Gastroesophageal sphincter (tissue), 4 donors: ENCODE measurements around the gene ISYNA1. TPM values are rescaled to one million over a fixed set of nuclear protein-coding genes. Genes with fewer than 3 reads are reported as not detected.

Source experiments
- ATAC-seq: fragments of 150-250 bp; one replicate; pipeline ENCODE4 v1.9.1; 2016; ENCODE audit warnings: mild to moderate bottlenecking, moderate library complexity
- H3K27ac ChIP-seq, 4 donors: fragments of 200-600 bp; sonication (generic) in 3 of 4; 1 replicate in 3 of 4; 2 replicates in 1 of 4; pipeline ENCODE4 v1.5.1; 2016 to 2019
- H3K27me3 ChIP-seq: fragments of 200-600 bp; sonication (generic); one replicate; pipeline ENCODE4 v1.5.1; 2019
- H3K36me3 ChIP-seq, 2 donors: fragments of 200-600 bp; sonication (generic); one replicate each; pipeline ENCODE4 v1.5.1; 2019; ENCODE audit warnings: control low read depth in 1 of 2
- H3K4me1 ChIP-seq, 3 donors: fragments of 200-600 bp; sonication (generic); 1 replicate in 2 of 3; 2 replicates in 1 of 3; pipeline ENCODE4 v1.5.1; 2016 to 2019; ENCODE audit warnings: control low read depth in 2 of 3
- H3K4me3 ChIP-seq, 2 donors: fragments of 200-600 bp; sonication (generic); one replicate each; pipeline ENCODE4 v1.5.1; 2019; ENCODE audit warnings: mild to moderate bottlenecking in 1 of 2, moderate library complexity in 1 of 2
- H3K9me3 ChIP-seq, 3 donors: fragments of 200-600 bp; sonication (generic); one replicate each; pipeline ENCODE4 v1.5.1; 2017 to 2019; ENCODE audit warnings: control low read depth in 2 of 3
- CTCF ChIP-seq, 4 experiments: fragments of 200-600 bp in 2 of 4; fragments of 450-650 bp in 2 of 4; sonication (generic) in 1 of 4; IDR thresholded peaks; one replicate each; pipeline ENCODE4 v1.5.1; 2017 to 2019; ENCODE audit warnings: antibody characterized with exemption in 4 of 4, mild to moderate bottlenecking in 2 of 4, moderate library complexity in 2 of 4
- EP300 ChIP-seq: sonication (generic); formaldehyde crosslinking; IDR thresholded peaks from one replicate; pipeline ENCODE4 v1.6.1; 2017; ENCODE audit warnings: antibody characterized with exemption, mild to moderate bottlenecking
- POLR2A ChIP-seq, 2 donors: fragments of 450-650 bp; IDR thresholded peaks; one replicate each; pipeline ENCODE4 v1.6.1; 2017; ENCODE audit warnings: antibody characterized with exemption in 2 of 2, mild to moderate bottlenecking in 2 of 2, moderate library complexity in 1 of 2
- POLR2AphosphoS5 ChIP-seq: sonication (generic); formaldehyde crosslinking; IDR thresholded peaks from one replicate; pipeline ENCODE4 v1.6.1; 2017; ENCODE audit warnings: antibody characterized with exemption
- WGBS, 2 donors: methylation state at CpG; one replicate each; pipeline ENCODE4 v1.1.5; 2018; ENCODE audit warnings: low coverage in 1 of 2; 5-methylcytosine and 5-hydroxymethylcytosine counted together
- total RNA-seq, 4 donors: library from RNA; depleted of rRNA; stranded (reverse); fragments of >200 nt; gene quantifications; one replicate each; pipeline ENCODE4 v1.1.0, GENCODE V29; 2016

ISYNA1 gene
- total RNA-seq, 4 donors from 2014 or later: 15.2 to 31.6 (median 19.8) TPM

GRCh38 chr19:18441804-18442788, 4.2 kb upstream of the ISYNA1 start:
- Histone ChIP-seq H3K9me3 (no peaks in the 10 kb centered on the region), H3K4me3 (no peak overlapping the region), H3K4me1 (peaks cover 0 to 36% (median 18%) of the 10 kb centered on the region in 3 donors), H3K27ac (no peak overlapping the region), H3K27me3 (no peaks in the 10 kb centered on the region), H3K36me3 (peaks cover 0 to 43% of the 10 kb centered on the region in 2 donors)
- TF ChIP-seq CTCF (IDR thresholded peaks at IDR 0.05) (no peak), POLR2AphosphoS5 (no peak), POLR2A (IDR thresholded peaks at IDR 0.05) (no peak), EP300 (no peak)
- WGBS, 2 donors: 48 to 88% methylated on average over 2 to 4 of the region's 5 CpGs
- no peak for ATAC-seq

GRCh38 chr19:18440936-18441803, 3.2 kb upstream of the ISYNA1 start:
- no peaks in the 10 kb centered on the region for H3K9me3 ChIP-seq
- ATAC-seq: no peak
- H3K27me3 ChIP-seq: no peaks in the 10 kb centered on the region
- WGBS, 2 donors: 71 to 100% methylated on average over 2 to 5 of the region's 23 CpGs
- peaks cover 0 to 45% (median 22%) of the 10 kb centered on the region in 3 donors for H3K4me1 ChIP-seq
- TF ChIP-seq POLR2AphosphoS5 (no peak), CTCF (IDR thresholded peaks at IDR 0.05) (no peak), EP300 (no peak), POLR2A (IDR thresholded peaks at IDR 0.05) (no peak)
- H3K27ac ChIP-seq: peak overlapping the region in 1 of 4 donors; percentile 12
- peaks cover 0 to 34% of the 10 kb centered on the region in 2 donors for H3K36me3 ChIP-seq
- H3K4me3 ChIP-seq: no peak overlapping the region

GRCh38 chr19:18440415-18440877, 2.5 kb upstream of the ISYNA1 start:
- TF ChIP-seq CTCF (IDR thresholded peaks at IDR 0.05) (peak in 2 of 4 experiments; percentile 2 to 29), EP300 (no peak), POLR2A (IDR thresholded peaks at IDR 0.05) (no peak), POLR2AphosphoS5 (no peak)
- 18 to 57% methylated on average over 4 to 7 of the region's 11 CpGs for WGBS, 2 donors
- Histone ChIP-seq H3K36me3 (peaks cover 0 to 31% of the 10 kb centered on the region in 2 donors), H3K27me3 (no peaks in the 10 kb centered on the region), H3K27ac (peak overlapping the region in 1 of 4 donors; percentile 12), H3K9me3 (no peaks in the 10 kb centered on the region), H3K4me1 (peaks cover 0 to 47% (median 22%) of the 10 kb centered on the region in 3 donors), H3K4me3 (no peak overlapping the region)
- no peak for ATAC-seq

- no peak for ATAC-seq
- H3K4me1 ChIP-seq: peaks cover 0 to 51% (median 22%) of the 10 kb centered on the region in 3 donors
- TF ChIP-seq EP300: no peak
- TF ChIP-seq POLR2A (IDR thresholded peaks at IDR 0.05): no peak
- no peak for TF ChIP-seq POLR2AphosphoS5
- 84% methylated on average over 8 of the region's 9 CpGs; no CpG with 5 or more reads in 1 of the 2 donors for WGBS, 2 donors
- peak overlapping the region in 1 of 4 donors; percentile 83 for H3K27ac ChIP-seq
- no peaks in the 10 kb centered on the region for H3K27me3 ChIP-seq
- H3K9me3 ChIP-seq: no peaks in the 10 kb centered on the region
- H3K4me3 ChIP-seq: no peak overlapping the region
- peaks cover 0 to 30% of the 10 kb centered on the region in 2 donors for H3K36me3 ChIP-seq
These were observed 1.9 kb upstream of the ISYNA1 start for GRCh38 chr19:18439910-18440237.
